Spleen (tissue), 7 donors: Measurements from ENCODE around the gene CMIP.

Experiments used
- POLR2A ChIP-seq, 3 donors: fragments of 450-650 bp; IDR thresholded peaks; one replicate each; pipeline ENCODE4 v1.5.1; 2017; ENCODE audit warnings: antibody characterized with exemption in 3 of 3, mild to moderate bottlenecking in 1 of 3
- POLR2AphosphoS5 ChIP-seq, 3 donors: sonication (generic); formaldehyde crosslinking; IDR thresholded peaks; one replicate each; pipeline ENCODE4 v1.5.1; 2017; ENCODE audit warnings: antibody characterized with exemption in 3 of 3
- TF ChIP-seq, protein P1 (sequence below), 11 experiments: fragments of 200-600 bp in 7 of 11; fragments of 450-650 bp in 4 of 11; sonication (generic) in 4 of 11; IDR thresholded peaks in 8 of 11; conservative IDR thresholded peaks in 3 of 11; 1 replicate in 7 of 11; 2 replicates in 4 of 11; pipeline versions ENCODE4 v1.4.0 to v1.8.0; 2016 to 2021; ENCODE audit warnings: antibody characterized with exemption in 11 of 11, inconsistent platforms in 4 of 11, mild to moderate bottlenecking in 1 of 11
- donor health status: DM: no; HTN: no; CAD: no; lungs with moderate emphysema.
- donor health status: DM: no; HTN: no; CAD: no.
- donor health status: DM: no; HTN: no; CAD: no.

DNA sequence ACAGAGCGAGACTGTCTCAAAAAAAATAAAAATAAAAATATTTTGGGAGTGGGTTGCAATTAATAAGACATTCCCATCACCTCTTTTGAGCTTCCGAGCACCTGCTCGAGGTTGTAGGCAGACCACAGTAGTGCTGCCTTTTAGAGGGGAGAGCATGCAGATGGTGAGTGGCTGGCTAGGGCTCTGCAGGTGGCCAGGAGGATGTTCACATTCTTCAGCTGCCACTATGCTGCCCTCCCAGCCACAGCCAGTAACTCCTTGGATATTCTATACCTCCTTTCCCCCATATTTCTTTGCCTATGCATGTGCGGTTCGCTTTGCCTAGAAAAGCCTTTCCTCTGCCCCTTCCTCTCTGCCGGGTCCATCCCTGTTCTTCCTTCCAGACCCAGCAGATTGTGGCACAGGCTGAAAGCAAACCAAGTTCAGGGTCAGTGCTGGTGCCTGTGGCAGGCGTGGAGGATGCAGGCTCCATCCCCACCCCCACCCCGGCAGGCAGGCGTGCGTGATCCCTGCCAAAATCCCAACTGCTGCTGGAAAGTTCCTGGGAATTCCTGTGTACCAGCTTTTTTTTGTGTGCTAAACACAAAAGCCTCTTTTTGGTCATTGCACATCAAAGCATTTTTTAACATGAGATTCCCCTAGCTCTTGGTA, 33.8 kb upstream of the CMIP start:
- TF ChIP-seq, protein P1, sequence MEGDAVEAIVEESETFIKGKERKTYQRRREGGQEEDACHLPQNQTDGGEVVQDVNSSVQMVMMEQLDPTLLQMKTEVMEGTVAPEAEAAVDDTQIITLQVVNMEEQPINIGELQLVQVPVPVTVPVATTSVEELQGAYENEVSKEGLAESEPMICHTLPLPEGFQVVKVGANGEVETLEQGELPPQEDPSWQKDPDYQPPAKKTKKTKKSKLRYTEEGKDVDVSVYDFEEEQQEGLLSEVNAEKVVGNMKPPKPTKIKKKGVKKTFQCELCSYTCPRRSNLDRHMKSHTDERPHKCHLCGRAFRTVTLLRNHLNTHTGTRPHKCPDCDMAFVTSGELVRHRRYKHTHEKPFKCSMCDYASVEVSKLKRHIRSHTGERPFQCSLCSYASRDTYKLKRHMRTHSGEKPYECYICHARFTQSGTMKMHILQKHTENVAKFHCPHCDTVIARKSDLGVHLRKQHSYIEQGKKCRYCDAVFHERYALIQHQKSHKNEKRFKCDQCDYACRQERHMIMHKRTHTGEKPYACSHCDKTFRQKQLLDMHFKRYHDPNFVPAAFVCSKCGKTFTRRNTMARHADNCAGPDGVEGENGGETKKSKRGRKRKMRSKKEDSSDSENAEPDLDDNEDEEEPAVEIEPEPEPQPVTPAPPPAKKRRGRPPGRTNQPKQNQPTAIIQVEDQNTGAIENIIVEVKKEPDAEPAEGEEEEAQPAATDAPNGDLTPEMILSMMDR (IDR thresholded peaks at IDR 0.05 in 8 of 11, conservative IDR thresholded peaks at IDR 0.05 in 3 of 11) = no peak
- TF ChIP-seq POLR2A (IDR thresholded peaks at IDR 0.05) (no peak), POLR2AphosphoS5 (IDR thresholded peaks at IDR 0.05) (peak; percentile 16 to 52 (median 41))
